GM06990 (cell line): ENCODE data around the gene WEE2.

Experiments
- DNase-seq: peaks from one replicate; pipeline ENCODE4 v3.0.0-alpha.2; 2011; ENCODE audit not compliant: insufficient read length; ENCODE audit errors: extremely low read depth
- H3K27me3 ChIP-seq: replicated peaks from 2 replicates; pipeline ENCODE4 v1.6.0; 2011; ENCODE audit warnings: low read length; ENCODE audit not compliant: control insufficient read depth, insufficient read depth
- H3K36me3 ChIP-seq: 2 replicates; pipeline ENCODE4 v1.5.1; 2011; ENCODE audit warnings: low read length; ENCODE audit not compliant: control insufficient read depth, insufficient read depth
- H3K4me3 ChIP-seq: replicated peaks from 2 replicates; pipeline ENCODE4 v1.5.1; 2011; ENCODE audit warnings: low read depth, mild to moderate bottlenecking, control low read depth, low read length
- TF ChIP-seq, protein P1 (sequence below): IDR thresholded peaks from 2 replicates; pipeline ENCODE4 v1.5.1; 2011; ENCODE audit warnings: low read length, control low read depth, mild to moderate bottlenecking, inconsistent platforms; ENCODE audit not compliant: insufficient read depth, poor library complexity, severe bottlenecking

Gene WEE2

GRCh38 chr7:141665208-141666035, 42.7 kb upstream of the WEE2 start:
- TF ChIP-seq, protein P1, sequence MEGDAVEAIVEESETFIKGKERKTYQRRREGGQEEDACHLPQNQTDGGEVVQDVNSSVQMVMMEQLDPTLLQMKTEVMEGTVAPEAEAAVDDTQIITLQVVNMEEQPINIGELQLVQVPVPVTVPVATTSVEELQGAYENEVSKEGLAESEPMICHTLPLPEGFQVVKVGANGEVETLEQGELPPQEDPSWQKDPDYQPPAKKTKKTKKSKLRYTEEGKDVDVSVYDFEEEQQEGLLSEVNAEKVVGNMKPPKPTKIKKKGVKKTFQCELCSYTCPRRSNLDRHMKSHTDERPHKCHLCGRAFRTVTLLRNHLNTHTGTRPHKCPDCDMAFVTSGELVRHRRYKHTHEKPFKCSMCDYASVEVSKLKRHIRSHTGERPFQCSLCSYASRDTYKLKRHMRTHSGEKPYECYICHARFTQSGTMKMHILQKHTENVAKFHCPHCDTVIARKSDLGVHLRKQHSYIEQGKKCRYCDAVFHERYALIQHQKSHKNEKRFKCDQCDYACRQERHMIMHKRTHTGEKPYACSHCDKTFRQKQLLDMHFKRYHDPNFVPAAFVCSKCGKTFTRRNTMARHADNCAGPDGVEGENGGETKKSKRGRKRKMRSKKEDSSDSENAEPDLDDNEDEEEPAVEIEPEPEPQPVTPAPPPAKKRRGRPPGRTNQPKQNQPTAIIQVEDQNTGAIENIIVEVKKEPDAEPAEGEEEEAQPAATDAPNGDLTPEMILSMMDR, result no peak
- no peak for DNase-seq
- no peaks in the 10 kb centered on the region for H3K27me3 ChIP-seq

DNA sequence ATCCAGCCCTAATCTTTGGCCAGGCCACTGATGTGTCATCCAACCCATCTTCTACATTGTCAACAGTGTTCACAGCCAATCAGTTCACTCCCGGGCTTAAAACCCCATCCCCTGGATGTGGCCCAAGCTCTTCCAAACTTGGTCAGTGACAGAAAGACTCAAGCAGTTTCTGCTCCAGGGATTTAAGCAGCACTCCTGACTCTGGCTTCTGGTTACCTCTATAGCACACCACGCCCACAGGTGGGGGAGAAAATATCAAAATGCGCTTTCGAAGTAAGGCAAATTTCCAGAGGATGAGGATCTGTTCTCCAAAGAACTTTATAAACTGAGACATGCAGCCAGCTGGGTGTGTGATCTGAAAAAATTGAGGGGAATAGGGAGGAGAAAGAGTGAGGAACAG, 42.1 kb upstream of the WEE2 start:
- H3K4me3 ChIP-seq, result no peak overlapping the region
- TF ChIP-seq, protein P1, result no peak
- H3K27me3 ChIP-seq, result no peaks in the 10 kb centered on the region
- DNase-seq, result no peak
- peaks cover 10% of the 10 kb centered on the region for H3K36me3 ChIP-seq

More at GRCh38 chr7:141665208-141666035, 42.7 kb upstream of the WEE2 start:
- H3K4me3 ChIP-seq, result no peak overlapping the region
- peaks cover 11% of the 10 kb centered on the region for H3K36me3 ChIP-seq

DNA sequence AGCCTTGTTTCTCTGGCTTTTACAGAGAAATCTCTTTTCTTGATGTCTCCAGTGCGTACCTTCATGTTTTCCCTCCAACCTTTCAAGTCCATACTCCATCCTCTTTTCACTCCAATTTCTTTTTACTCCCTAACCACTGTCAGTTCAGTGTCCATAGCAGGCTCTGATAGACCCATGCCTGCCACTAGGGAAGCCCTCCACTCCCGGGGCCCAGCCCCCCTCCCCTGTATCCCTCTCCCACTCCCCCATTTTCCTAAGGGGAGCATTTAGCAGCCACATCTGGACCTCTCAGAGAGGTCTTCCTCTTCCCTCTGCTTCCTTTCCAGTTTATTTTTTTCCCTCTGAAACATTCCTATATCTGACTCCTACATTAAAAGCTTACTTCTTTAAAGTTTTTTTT, 39.3 kb upstream of the WEE2 start:
- no peak for DNase-seq
- TF ChIP-seq, protein P1, result no peak
- no peaks in the 10 kb centered on the region for H3K27me3 ChIP-seq
- H3K4me3 ChIP-seq, result no peak overlapping the region
- H3K36me3 ChIP-seq, result peaks cover 6% of the 10 kb centered on the region

GRCh38 chr7:141671705-141672496, 36.3 kb upstream of the WEE2 start:
- Histone ChIP-seq H3K36me3 (peaks cover 2% of the 10 kb centered on the region), H3K4me3 (no peak overlapping the region), H3K27me3 (no peaks in the 10 kb centered on the region)
- TF ChIP-seq, protein P1, result no peak
- DNase-seq, result no peak

GRCh38 chr7:141673346-141673745, 34.8 kb upstream of the WEE2 start:
- Histone ChIP-seq H3K27me3 (no peaks in the 10 kb centered on the region), H3K4me3 (no peak overlapping the region), H3K36me3 (peaks cover 2% of the 10 kb centered on the region)
- no peak for DNase-seq
- TF ChIP-seq, protein P1, result no peak
